Tibial artery (tissue), 4 donors: ENCODE measurements around the gene ANKIB1.

Source experiments
- DNase-seq, 2 donors: peaks; one replicate each; pipeline ENCODE4 v3.0.0-alpha.2; 2019
- H3K27ac ChIP-seq, 2 donors: fragments of 200-600 bp; sonication (generic) in 1 of 2; 1 replicate in 1 of 2; 2 replicates in 1 of 2; pipeline ENCODE4 v1.5.1; 2018 to 2019; ENCODE audit warnings: mild to moderate bottlenecking in 1 of 2
- H3K27me3 ChIP-seq, 2 donors: fragments of 200-600 bp; sonication (generic) in 1 of 2; one replicate each; pipeline versions ENCODE4 v1.5.1 to v1.6.0; 2016 to 2019
- H3K36me3 ChIP-seq, 3 donors: fragments of 200-600 bp; sonication (generic) in 2 of 3; one replicate each; pipeline ENCODE4 v1.5.1; 2016 to 2019; ENCODE audit warnings: mild to moderate bottlenecking in 2 of 3
- H3K4me1 ChIP-seq, 4 donors: fragments of 200-600 bp; sonication (generic) in 2 of 4; 1 replicate in 3 of 4; 2 replicates in 1 of 4; pipeline ENCODE4 v1.5.1; 2016 to 2019
- H3K4me3 ChIP-seq, 2 donors: fragments of 200-600 bp; sonication (generic) in 1 of 2; 1 replicate in 1 of 2; 2 replicates in 1 of 2; pipeline ENCODE4 v1.5.1; 2018 to 2019; ENCODE audit warnings: mild to moderate bottlenecking in 2 of 2
- H3K9me3 ChIP-seq, 3 donors: fragments of 200-600 bp; sonication (generic) in 1 of 3; one replicate each; pipeline ENCODE4 v1.5.1; 2016 to 2019
- CTCF ChIP-seq, 2 experiments: fragments of 200-600 bp in 1 of 2; fragments of 450-650 bp in 1 of 2; IDR thresholded peaks; one replicate each; pipeline ENCODE4 v1.5.1; 2017 to 2019; ENCODE audit warnings: antibody characterized with exemption in 2 of 2, mild to moderate bottlenecking in 1 of 2, moderate library complexity in 1 of 2
- intact Hi-C: fragments of 100-400 bp; cut with DNase I; formaldehyde crosslinking; loops from one replicate; pipeline ENCODE4 v1.15.0; 2023; ENCODE audit warnings: low total_unique reads

ANKIB1 gene

GRCh38 chr7:92413550-92413949 is 167.8 kb downstream of the ANKIB1 start:
- Histone ChIP-seq H3K4me1 (no peaks in the 10 kb centered on the region), H3K27ac (no peak overlapping the region), H3K27me3 (no peaks in the 10 kb centered on the region), H3K4me3 (no peak overlapping the region), H3K36me3 (no peaks in the 10 kb centered on the region), H3K9me3 (no peaks in the 10 kb centered on the region)
- DNase-seq = no peak
- no peak for TF ChIP-seq CTCF (IDR thresholded peaks at IDR 0.05)
- intact Hi-C loops = no loop called here

- Histone ChIP-seq H3K9me3 (no peaks in the 10 kb centered on the region), H3K27ac (no peak overlapping the region), H3K27me3 (no peaks in the 10 kb centered on the region), H3K36me3 (no peaks in the 10 kb centered on the region), H3K4me3 (no peak overlapping the region), H3K4me1 (no peaks in the 10 kb centered on the region)
- TF ChIP-seq CTCF (IDR thresholded peaks at IDR 0.05) = no peak
- intact Hi-C loops = no loop called here
- no peak for DNase-seq
Observed at GRCh38 chr7:92415225-92415624, 169.5 kb downstream of the ANKIB1 start.

- Histone ChIP-seq H3K4me3 (no peak overlapping the region), H3K27ac (no peak overlapping the region), H3K36me3 (no peaks in the 10 kb centered on the region), H3K9me3 (no peaks in the 10 kb centered on the region), H3K27me3 (no peaks in the 10 kb centered on the region), H3K4me1 (no peaks in the 10 kb centered on the region)
- no peak for TF ChIP-seq CTCF (IDR thresholded peaks at IDR 0.05)
- intact Hi-C loops = no loop called here
- no peak for DNase-seq
Observed at GRCh38 chr7:92417913-92418312, 172.1 kb downstream of the ANKIB1 start.

GRCh38 chr7:92421676-92422435 is 176.1 kb downstream of the ANKIB1 start:
- DNase-seq = no peak
- peaks cover 0 to 6% (median 0%) of the 10 kb centered on the region in 4 donors for H3K4me1 ChIP-seq
- intact Hi-C loops = no loop called here
- no peaks in the 10 kb centered on the region for H3K36me3 ChIP-seq
- H3K27me3 ChIP-seq = peaks cover 0 to 9% of the 10 kb centered on the region in 2 donors
- no peak overlapping the region for H3K27ac ChIP-seq
- H3K9me3 ChIP-seq = no peaks in the 10 kb centered on the region
- no peak for TF ChIP-seq CTCF (IDR thresholded peaks at IDR 0.05)
- H3K4me3 ChIP-seq = no peak overlapping the region

- H3K4me3 ChIP-seq = no peak overlapping the region
- no peaks in the 10 kb centered on the region for H3K9me3 ChIP-seq
- no peaks in the 10 kb centered on the region for H3K36me3 ChIP-seq
- intact Hi-C loops = no loop called here
- H3K27ac ChIP-seq = no peak overlapping the region
- DNase-seq = no peak
- peaks cover 0 to 6% (median 0%) of the 10 kb centered on the region in 4 donors for H3K4me1 ChIP-seq
- no peak for TF ChIP-seq CTCF (IDR thresholded peaks at IDR 0.05)
- H3K27me3 ChIP-seq = peaks cover 0 to 16% of the 10 kb centered on the region in 2 donors
Observed at GRCh38 chr7:92422926-92423325, 177.2 kb downstream of the ANKIB1 start.
